GM21526 (cell line): Measurements from ENCODE around the gene ZNF280B.
"Not testable (repeated sequence)": the region's sequence is repeated elsewhere in the genome, so short reads cannot be mapped to it uniquely, and the experiment has no call there.

Experiments
- ATAC-seq: cut with Tn5 transposase; IDR thresholded peaks from one replicate; pipeline ENCODE4 v1.9.1; 2021; ENCODE audit warnings: moderate library complexity; ENCODE audit not compliant: unreplicated experiment, low FRiP score

The ZNF280B gene

GRCh38 chr22:22465782-22466181 is 42.8 kb downstream of the ZNF280B start:
- no peak for ATAC-seq

DNA sequence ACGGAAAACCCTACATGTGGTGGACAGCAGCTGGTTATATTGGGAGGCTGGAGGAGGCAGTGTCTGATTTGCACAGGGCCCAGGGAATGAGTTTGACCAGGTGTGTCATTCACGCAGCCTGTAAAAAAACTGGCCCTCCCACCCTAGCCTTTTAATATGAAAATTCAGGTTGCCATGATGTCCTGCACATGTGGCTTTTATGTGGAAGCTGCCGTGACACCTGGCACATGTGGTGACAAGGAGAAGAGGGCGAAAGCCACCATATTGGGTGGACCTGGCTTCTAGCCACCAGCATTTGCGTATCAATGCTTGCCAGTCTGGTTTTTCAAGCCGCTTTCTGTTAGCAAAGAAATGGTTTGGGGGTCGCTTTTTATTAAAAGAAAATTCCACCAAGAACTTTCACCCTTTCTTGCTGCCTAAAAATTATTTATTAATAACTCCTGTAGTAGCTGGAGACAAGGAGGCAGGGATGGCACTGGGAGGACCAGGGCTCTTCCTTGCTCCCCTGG is 43.4 kb downstream of the ZNF280B start:
- no peak for ATAC-seq

- ATAC-seq = no peak
Measured at GRCh38 chr22:22464541-22465054, 43.9 kb downstream of the ZNF280B start.

DNA sequence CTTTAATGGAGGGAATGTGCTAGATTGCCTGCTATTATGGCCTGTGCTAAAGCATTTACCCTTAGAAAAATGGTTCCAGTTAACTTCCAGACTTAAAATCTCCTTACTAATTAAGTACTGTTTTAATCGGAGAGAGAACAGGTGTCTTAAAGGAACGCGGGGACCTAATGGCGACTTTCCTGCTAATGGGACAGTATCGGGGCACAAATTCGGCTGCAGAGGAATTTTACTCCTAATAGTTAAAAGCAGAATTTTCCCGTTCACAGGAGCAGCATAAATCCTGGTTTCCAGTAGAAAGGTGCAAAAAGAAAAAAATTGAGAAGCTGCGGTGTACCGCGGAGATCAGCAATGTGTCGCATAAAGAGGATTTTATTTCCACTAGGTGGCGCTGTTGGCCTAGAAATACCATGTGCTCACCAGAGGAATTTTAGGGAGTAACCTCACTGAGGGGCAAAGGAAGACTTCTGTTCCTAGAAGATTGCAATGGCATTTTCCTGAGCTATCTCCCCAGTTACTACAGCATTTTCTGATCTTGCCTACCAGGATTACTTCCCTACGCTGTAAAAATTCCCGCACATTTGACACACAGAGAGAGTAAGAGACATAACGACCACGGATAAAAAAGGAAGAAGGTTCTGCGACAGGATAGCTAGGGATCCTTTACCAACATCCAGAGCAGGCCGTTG is 44.5 kb downstream of the ZNF280B start:
- no peak for ATAC-seq

DNA sequence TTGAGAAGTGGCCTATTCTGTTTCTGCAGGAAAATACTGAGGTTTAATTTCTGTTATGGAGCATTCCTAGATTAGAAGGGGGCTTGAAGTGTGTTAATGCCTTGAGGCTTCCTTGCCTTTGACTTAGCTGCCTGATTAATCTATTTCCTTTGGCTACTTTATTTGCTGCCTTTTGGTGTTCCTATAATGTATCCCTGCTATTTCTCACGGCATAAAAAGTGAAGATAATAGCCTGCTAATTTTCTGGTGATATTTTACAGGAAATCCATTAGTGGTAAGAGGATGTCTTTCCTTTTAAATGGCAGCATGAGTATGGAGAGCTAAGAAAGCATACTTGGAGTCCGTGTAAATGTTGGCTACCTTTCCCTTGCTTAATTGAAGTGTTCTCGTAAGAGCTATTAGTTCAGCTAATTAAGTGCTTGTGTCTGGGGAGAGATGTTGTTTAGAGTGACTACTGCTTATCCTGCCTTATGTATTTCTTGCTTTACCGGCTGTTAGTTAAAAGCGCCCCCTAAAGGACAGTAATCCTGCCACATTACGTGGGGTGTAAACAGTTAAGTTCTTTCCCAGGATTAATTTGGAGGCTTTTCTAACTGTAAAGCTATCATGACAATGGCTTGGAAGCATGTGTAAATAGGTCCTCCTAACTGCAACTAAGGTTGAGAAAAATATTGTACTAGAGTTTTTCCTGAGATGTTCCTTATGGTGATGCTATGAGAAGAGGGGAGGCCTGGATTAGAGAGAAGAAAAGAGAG is 45.6 kb downstream of the ZNF280B start:
- no peak for ATAC-seq

- ATAC-seq = no peak
Measured at GRCh38 chr22:22461583-22461982, 47.0 kb downstream of the ZNF280B start.

- no peak for ATAC-seq
Measured at GRCh38 chr22:22461111-22461510, 47.4 kb downstream of the ZNF280B start.

- no peak for ATAC-seq
Measured at GRCh38 chr22:22460635-22461034, 47.9 kb downstream of the ZNF280B start.

GRCh38 chr22:22460060-22460459 is 48.5 kb downstream of the ZNF280B start:
- ATAC-seq = no peak

GRCh38 chr22:22458896-22459588 is 49.5 kb downstream of the ZNF280B start:
- ATAC-seq = no peak

GRCh38 chr22:22458387-22458786 is 50.2 kb downstream of the ZNF280B start:
- no peak for ATAC-seq

GRCh38 chr22:22454997-22455396 is 53.5 kb downstream of the ZNF280B start:
- no peak for ATAC-seq

DNA sequence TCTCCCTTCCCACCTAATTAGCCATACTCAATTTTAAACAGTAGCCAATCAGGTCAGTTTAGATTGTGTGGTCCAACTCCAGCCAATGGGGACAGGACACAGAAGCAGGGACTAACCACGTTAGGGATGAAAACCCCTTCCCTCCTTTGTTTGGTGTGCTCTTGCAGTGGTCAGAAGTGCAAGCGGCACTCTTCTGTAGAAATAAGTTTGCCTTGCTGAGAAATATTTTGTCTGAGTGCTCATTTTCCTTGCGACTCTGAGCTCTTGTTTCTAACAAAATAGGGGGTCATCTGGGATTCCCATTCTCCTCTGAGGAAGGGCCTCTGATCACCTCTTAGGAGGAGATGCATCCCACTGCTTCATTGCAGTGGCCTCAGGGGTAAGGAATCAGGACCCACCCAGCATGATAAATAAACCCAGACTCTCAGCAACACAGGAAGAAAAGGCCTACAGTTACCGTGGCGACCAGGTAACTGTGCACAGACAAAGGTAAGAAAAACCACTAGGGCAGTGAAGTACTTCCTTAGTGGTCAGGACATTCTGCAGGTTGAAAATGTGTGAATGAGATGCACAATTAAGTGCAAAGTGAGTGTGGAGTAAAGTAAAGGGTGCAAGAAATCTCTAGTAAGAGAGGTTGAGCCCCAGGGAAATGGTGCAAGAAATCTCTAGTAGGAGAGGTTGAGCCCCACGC is 55.4 kb downstream of the ZNF280B start:
- ATAC-seq = no peak

- no peak for ATAC-seq
Measured at GRCh38 chr22:22452211-22452610, 56.3 kb downstream of the ZNF280B start.

- no peak for ATAC-seq
Measured at GRCh38 chr22:22450343-22450839, 58.2 kb downstream of the ZNF280B start.

GRCh38 chr22:22449819-22450218 is 58.7 kb downstream of the ZNF280B start:
- no peak for ATAC-seq

GRCh38 chr22:22446517-22446916 is 62.0 kb downstream of the ZNF280B start:
- no peak for ATAC-seq

DNA sequence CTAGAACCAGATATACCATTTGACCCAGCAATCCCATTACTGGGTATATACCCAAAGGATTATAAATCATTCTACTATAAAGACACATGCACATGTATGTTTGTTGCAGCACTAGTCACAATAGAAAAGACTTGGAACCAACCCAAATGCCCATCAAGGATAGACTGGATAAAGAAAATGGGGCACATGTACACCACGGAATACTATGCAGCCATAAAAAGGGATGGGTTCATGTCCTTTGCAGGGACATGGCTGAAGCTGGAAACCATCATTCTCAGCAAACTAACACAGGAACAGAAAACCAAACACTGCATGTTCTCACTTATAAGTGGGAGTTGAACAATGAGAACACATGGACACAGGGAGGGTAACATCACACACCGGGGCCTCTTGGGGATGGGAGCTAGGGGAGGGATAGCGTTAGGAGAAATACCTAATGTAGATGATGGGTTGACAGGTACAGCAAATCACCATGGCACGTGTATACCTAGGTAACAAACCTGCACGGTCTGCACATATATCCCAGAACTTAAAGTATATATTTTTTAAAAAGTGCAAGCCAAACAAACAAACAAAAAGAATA is 64.4 kb downstream of the ZNF280B start:
- not testable (repeated sequence) for ATAC-seq

GRCh38 chr22:22442928-22443709 is 65.4 kb downstream of the ZNF280B start:
- ATAC-seq = no peak
